Kidney (tissue), 14 donors: ENCODE results near the gene RYK. TPM values are rescaled to one million over a fixed set of nuclear protein-coding genes. Genes with fewer than 3 reads are reported as not detected.

Source experiments
- DNase-seq, 5 donors: peaks; one replicate each; pipeline ENCODE4 v3.0.0-alpha.2; 2013 to 2020
- FAIRE-seq: peaks from 2 replicates; lab custom pipeline; 2012; peaks lifted over from hg19 to GRCh38; lab: Jason Lieb, UNC
- H3K27ac ChIP-seq, 2 donors: one replicate each; pipeline ENCODE4 v1.7.0; 2013; ENCODE audit warnings: low read depth in 2 of 2, low read length in 2 of 2, inconsistent platforms in 1 of 2
- H3K27me3 ChIP-seq: one replicate; pipeline ENCODE4 v1.7.1; 2013; ENCODE audit warnings: low read length, inconsistent platforms; ENCODE audit not compliant: control insufficient read depth, insufficient read depth
- H3K36me3 ChIP-seq, 3 donors: one replicate each; pipeline versions ENCODE4 v1.7.0 to v1.7.1; 2013; ENCODE audit warnings: low read length in 3 of 3, control low read depth in 1 of 3, inconsistent platforms in 1 of 3; ENCODE audit not compliant: insufficient read depth in 3 of 3, control insufficient read depth in 2 of 3
- H3K4me1 ChIP-seq, 3 donors: one replicate each; pipeline versions ENCODE4 v1.7.0 to v1.7.1; 2013; ENCODE audit warnings: low read length in 3 of 3, inconsistent platforms in 1 of 3, low read depth in 1 of 3; ENCODE audit not compliant: control insufficient read depth in 2 of 3, insufficient read depth in 2 of 3
- H3K4me3 ChIP-seq, 3 donors: one replicate each; pipeline versions ENCODE4 v1.7.0 to v1.8.1; 2013; ENCODE audit warnings: low read length in 3 of 3, control low read depth in 1 of 3, inconsistent platforms in 1 of 3
- H3K9ac ChIP-seq, 3 donors: one replicate each; pipeline versions ENCODE4 v1.7.0 to v1.7.1; 2013; ENCODE audit warnings: low read length in 3 of 3, control low read depth in 1 of 3, inconsistent platforms in 1 of 3
- H3K9me3 ChIP-seq, 3 donors: one replicate each; pipeline versions ENCODE4 v1.7.0 to v1.7.1; 2013; ENCODE audit warnings: low read length in 3 of 3, control low read depth in 1 of 3, inconsistent platforms in 1 of 3; ENCODE audit not compliant: control insufficient read depth in 2 of 3, insufficient read depth in 1 of 3
- intact Hi-C: fragments of 100-400 bp; cut with DNase I; formaldehyde crosslinking; loops from one replicate; pipeline ENCODE4 v1.11.1; 2022
- polyA plus RNA-seq: library from polyadenylated mRNA; stranded (reverse); fragments of 350-450 nt; fragmentation: Illumina TruSeq; extraction: RNeasy Lipid Tissue Mini Kit (QIAGEN cat#74804); gene quantifications from one replicate; pipeline ENCODE4 v1.2.3, GENCODE V29; 2014; ENCODE audit warnings: low read depth, low replicate concordance; ENCODE audit not compliant: insufficient read depth
- total RNA-seq: library from RNA; stranded (reverse); fragmentation: NEBNext Ultra II Directional; extraction: Animal tissue kit (Norgen Biotek cat#: 25700); gene quantifications from one replicate; pipeline ENCODE4 v1.2.1, GENCODE V29; 2021
- TF ChIP-seq, protein P1 (sequence below): IDR thresholded peaks from 3 replicates; pipeline ENCODE4 v1.5.1; 2012; ENCODE audit warnings: mild to moderate bottlenecking, moderate library complexity, borderline replicate concordance; ENCODE audit not compliant: insufficient read depth; ENCODE audit errors: extremely low read depth
- donor health status: control.
- donor health status: control.
- donor health status: control.
- donor health status: control.
- donor health status: control.
- donor health status: DM: yes; HTN: yes; CAD: no.
- donor health status: Normal renal cell carcinoma (clear cell type).

RYK gene
- total and polyA plus RNA-seq, 2 donors from 2014 or later = 32.2 to 50.9 TPM

DNA sequence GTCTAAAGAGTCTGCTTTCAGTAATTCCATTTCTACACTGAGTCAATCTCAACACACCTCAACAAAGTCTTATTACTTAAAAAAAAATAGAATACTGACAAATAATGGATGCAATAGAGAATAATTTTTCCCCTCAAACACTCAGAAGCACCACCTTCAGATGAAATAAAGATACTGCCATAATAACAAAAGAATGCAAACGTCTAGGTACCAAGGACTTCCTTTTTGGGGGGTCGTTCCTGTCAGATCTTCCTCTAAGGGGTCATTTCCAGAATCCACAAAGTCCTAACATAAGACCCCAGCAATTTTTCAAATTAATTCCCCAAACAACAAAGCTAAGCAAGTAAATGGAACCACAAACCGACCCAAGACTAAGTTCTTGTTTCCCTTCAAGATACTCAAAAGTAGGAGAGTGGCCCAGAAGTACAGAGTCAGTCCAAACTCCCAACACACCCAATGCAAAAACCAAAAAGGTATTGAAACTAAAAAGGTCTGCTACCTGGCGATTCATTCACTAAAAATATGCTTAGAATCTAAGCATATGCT lies 1.3 kb downstream of the RYK start:
- no peak for FAIRE-seq
- TF ChIP-seq, protein P1, sequence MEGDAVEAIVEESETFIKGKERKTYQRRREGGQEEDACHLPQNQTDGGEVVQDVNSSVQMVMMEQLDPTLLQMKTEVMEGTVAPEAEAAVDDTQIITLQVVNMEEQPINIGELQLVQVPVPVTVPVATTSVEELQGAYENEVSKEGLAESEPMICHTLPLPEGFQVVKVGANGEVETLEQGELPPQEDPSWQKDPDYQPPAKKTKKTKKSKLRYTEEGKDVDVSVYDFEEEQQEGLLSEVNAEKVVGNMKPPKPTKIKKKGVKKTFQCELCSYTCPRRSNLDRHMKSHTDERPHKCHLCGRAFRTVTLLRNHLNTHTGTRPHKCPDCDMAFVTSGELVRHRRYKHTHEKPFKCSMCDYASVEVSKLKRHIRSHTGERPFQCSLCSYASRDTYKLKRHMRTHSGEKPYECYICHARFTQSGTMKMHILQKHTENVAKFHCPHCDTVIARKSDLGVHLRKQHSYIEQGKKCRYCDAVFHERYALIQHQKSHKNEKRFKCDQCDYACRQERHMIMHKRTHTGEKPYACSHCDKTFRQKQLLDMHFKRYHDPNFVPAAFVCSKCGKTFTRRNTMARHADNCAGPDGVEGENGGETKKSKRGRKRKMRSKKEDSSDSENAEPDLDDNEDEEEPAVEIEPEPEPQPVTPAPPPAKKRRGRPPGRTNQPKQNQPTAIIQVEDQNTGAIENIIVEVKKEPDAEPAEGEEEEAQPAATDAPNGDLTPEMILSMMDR = no peak
- H3K9ac ChIP-seq = peak overlapping the region; percentile 5 to 66 (median 47)
- peaks cover 0 to 11% (median 3%) of the 10 kb centered on the region in 3 donors for H3K4me1 ChIP-seq
- no peaks in the 10 kb centered on the region for H3K27me3 ChIP-seq
- H3K36me3 ChIP-seq = no peaks in the 10 kb centered on the region
- DNase-seq = peak in 1 of 5 donors; percentile 25
- H3K27ac ChIP-seq = peak overlapping the region in 1 of 2 donors; percentile 79
- intact Hi-C loops = no loop called here
- H3K4me3 ChIP-seq = peak overlapping the region; percentile 70 to 88 (median 76)
- H3K9me3 ChIP-seq = no peaks in the 10 kb centered on the region

DNA sequence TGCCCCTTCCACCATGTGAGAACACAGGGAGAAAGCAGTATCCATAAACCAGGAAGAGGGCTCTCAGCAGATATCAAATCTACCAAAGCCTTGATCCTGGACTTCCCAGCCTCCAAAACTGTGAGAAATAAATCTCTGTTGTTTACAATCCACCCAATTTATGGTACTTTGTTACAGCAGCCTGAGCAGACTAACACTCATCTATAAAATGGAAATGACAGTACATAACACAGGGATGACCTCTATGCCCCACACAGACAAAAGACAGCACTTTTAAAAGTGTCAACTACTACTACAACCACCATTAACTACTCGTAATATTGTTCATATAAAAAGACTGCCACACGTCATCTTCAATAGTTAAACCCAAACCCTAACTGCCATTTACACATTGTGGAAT lies 5.7 kb downstream of the RYK start:
- Histone ChIP-seq H3K4me1 (peaks cover 0 to 16% (median 10%) of the 10 kb centered on the region in 3 donors), H3K9me3 (no peaks in the 10 kb centered on the region), H3K4me3 (no peak overlapping the region), H3K36me3 (no peaks in the 10 kb centered on the region), H3K9ac (no peak overlapping the region), H3K27ac (no peak overlapping the region), H3K27me3 (no peaks in the 10 kb centered on the region)
- FAIRE-seq = no peak
- no peak for DNase-seq
- TF ChIP-seq, protein P1 = no peak
- intact Hi-C loops = no loop called here

DNA sequence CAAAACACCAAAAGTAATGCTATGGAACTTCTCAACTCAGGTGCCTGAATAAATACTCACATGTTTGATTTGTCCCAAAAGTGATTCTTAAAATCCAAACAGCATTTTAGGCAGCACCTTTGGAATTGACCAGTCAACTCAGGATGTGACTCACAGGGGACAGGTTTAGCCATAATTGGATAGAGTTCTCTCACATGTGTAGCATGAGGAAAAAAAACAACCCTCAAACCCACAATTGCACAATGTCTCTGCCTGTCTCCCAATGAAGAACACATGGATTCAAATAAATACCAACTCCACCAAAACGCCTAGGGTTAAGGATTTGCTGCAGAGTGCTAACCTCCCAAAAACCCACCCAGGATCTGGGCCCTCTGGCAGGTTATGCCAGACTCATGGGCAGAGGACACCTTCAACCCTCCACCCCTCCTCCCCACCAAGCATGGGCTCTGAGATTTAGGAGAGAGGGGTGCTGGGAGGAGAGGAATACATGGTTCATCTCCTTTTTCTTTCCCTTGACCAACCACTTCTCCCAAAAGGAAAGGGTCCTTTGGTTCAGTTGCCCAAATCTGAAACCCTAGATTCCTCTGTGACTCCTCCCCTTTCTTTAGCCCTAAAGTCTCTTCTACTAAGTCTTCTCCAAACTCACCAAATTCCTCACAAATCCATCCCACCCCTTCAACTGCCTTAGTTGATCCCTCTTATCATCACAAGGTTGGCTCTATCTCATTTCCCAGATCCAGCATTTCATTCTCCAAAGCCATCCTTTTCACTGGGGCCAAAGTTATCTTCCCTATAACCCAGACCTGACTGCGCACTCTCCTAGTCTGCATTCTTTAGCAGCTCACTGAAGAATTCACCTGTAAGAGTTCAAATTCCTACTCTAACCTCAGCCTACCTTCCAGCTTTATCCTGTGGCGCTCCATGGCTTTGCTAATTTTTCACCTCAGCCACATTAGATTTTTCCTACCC lies 7.7 kb downstream of the RYK start:
- no peaks in the 10 kb centered on the region for H3K36me3 ChIP-seq
- TF ChIP-seq, protein P1 = no peak
- H3K4me1 ChIP-seq = peaks cover 0 to 17% (median 12%) of the 10 kb centered on the region in 3 donors
- FAIRE-seq (no peak), DNase-seq (no peak)
- peak overlapping the region in 1 of 2 donors; percentile 2 for H3K27ac ChIP-seq
- H3K27me3 ChIP-seq = no peaks in the 10 kb centered on the region
- no peak overlapping the region for H3K4me3 ChIP-seq
- no peak overlapping the region for H3K9ac ChIP-seq
- no peaks in the 10 kb centered on the region for H3K9me3 ChIP-seq
- intact Hi-C loops = no loop called here
